Endothelial cell of umbilical vein (primary cell): Measurements from ENCODE around the gene TBC1D10A. TPM values are rescaled to one million over a fixed set of nuclear protein-coding genes. Genes with fewer than 3 reads are reported as not detected.

Experiments
- BruUV-seq: library from RNA; stranded (reverse); fragments of 400-500 nt; replicated peaks from 2 replicates; lab custom pipeline; 2021; lab: Mats Ljungman, UMichigan
- CTCF ChIA-PET: fragments of 300-600, 350-600 bp; sonication (Branson Sonifier 250); formaldehyde crosslinking; loops from one replicate; lab custom pipeline; 2021; ENCODE audit warnings: antibody characterized with exemption, inconsistent platforms; lab: Charles Lee
- POLR2A ChIA-PET: fragments of 300-600, 350-600 bp; sonication (Branson Sonifier 250); formaldehyde crosslinking; loops from one replicate; lab custom pipeline; 2021; ENCODE audit warnings: antibody characterized with exemption, inconsistent platforms; lab: Charles Lee
- DNase-seq: peaks from one replicate; pipeline ENCODE4 v3.0.0-alpha.2; 2011; ENCODE audit warnings: low read depth, low spot score
- FAIRE-seq: peaks from 2 replicates; lab custom pipeline; 2011; peaks lifted over from hg19 to GRCh38; lab: Jason Lieb, UNC
- H2AFZ ChIP-seq: 2 replicates; pipeline ENCODE4 v1.6.0; 2012; ENCODE audit warnings: low read depth, low read length, control low read depth, inconsistent platforms
- H3K27ac ChIP-seq: 2 replicates; pipeline ENCODE4 v1.5.1; 2011; ENCODE audit warnings: low read depth, mild to moderate bottlenecking, control low read depth, low read length, moderate library complexity; ENCODE audit not compliant: insufficient read depth
- H3K27me3 ChIP-seq, 2 experiments: 2 replicates each; pipeline versions ENCODE4 v1.6.0 to v1.6.1; 2011; ENCODE audit warnings: low read length in 2 of 2, mixed read lengths in 1 of 2; ENCODE audit not compliant: control insufficient read depth in 2 of 2, insufficient read depth in 2 of 2
- H3K36me3 ChIP-seq, 2 experiments: 2 replicates in 1 of 2; 3 replicates in 1 of 2; pipeline ENCODE4 v1.5.1; 2011; ENCODE audit warnings: low read length in 2 of 2, mild to moderate bottlenecking in 1 of 2, moderate library complexity in 1 of 2; ENCODE audit not compliant: control insufficient read depth in 2 of 2, insufficient read depth in 2 of 2; ENCODE audit errors: extremely low read depth in 1 of 2
- H3K4me1 ChIP-seq: 3 replicates; pipeline ENCODE4 v1.5.1; 2011; ENCODE audit warnings: mild to moderate bottlenecking, low read length; ENCODE audit not compliant: control insufficient read depth, insufficient read depth; ENCODE audit errors: extremely low read depth
- H3K4me2 ChIP-seq: 2 replicates; pipeline ENCODE4 v1.6.1; 2011; ENCODE audit warnings: low read length, control low read depth, mixed read lengths; ENCODE audit not compliant: insufficient read depth
- H3K4me3 ChIP-seq, 3 experiments: fragments of 200-600 bp in 1 of 3; sonication (generic), shearing (Covaris generic) in 1 of 3; replicated peaks in 1 of 3; 2 replicates each; pipeline ENCODE4 v1.5.1; 2011 to 2016; ENCODE audit warnings: control low read depth in 3 of 3, low read length in 3 of 3, mild to moderate bottlenecking in 2 of 3, inconsistent platforms in 1 of 3, low read depth in 1 of 3, moderate library complexity in 1 of 3; ENCODE audit not compliant: insufficient read depth in 1 of 3
- H3K79me2 ChIP-seq: 2 replicates; pipeline ENCODE4 v1.6.0; 2012; ENCODE audit warnings: low read length, inconsistent platforms; ENCODE audit not compliant: control insufficient read depth, insufficient read depth
- H3K9ac ChIP-seq: replicated peaks from 2 replicates; pipeline ENCODE3; 2011; ENCODE audit warnings: low read length, control low read depth; ENCODE audit not compliant: insufficient read depth; ENCODE audit errors: extremely low read depth
- H3K9me1 ChIP-seq: replicated peaks from 3 replicates; pipeline ENCODE4 v1.6.0; 2011; ENCODE audit warnings: mild to moderate bottlenecking, low read length; ENCODE audit not compliant: control insufficient read depth, insufficient read depth; ENCODE audit errors: extremely low read depth
- H3K9me3 ChIP-seq: replicated peaks from 2 replicates; pipeline ENCODE4 v1.5.1; 2012; ENCODE audit warnings: low read length, inconsistent platforms; ENCODE audit not compliant: control insufficient read depth, insufficient read depth
- H4K20me1 ChIP-seq: replicated peaks from 2 replicates; pipeline ENCODE3; 2011; ENCODE audit warnings: mild to moderate bottlenecking, low read length; ENCODE audit not compliant: control insufficient read depth, insufficient read depth; ENCODE audit errors: extremely low read depth
- CTCF ChIP-seq, 2 donors: IDR thresholded peaks; 1 replicate in 1 of 2; 2 replicates in 1 of 2; pipeline ENCODE4 v1.5.1; 2011; ENCODE audit warnings: low read length in 2 of 2, mild to moderate bottlenecking in 2 of 2, moderate library complexity in 2 of 2, control low read depth in 1 of 2, inconsistent platforms in 1 of 2, low read depth in 1 of 2; ENCODE audit not compliant: insufficient read depth in 1 of 2; ENCODE audit errors: extremely low read depth in 1 of 2
- EZH2 ChIP-seq: IDR thresholded peaks from 2 replicates; pipeline ENCODE4 v1.6.1; 2012; ENCODE audit warnings: borderline replicate concordance, low read depth, mild to moderate bottlenecking, moderate library complexity, low read length, inconsistent platforms; ENCODE audit not compliant: severe bottlenecking
- FOS ChIP-seq: IDR thresholded peaks from 2 replicates; pipeline ENCODE4 v1.6.1; 2011; ENCODE audit warnings: mild to moderate bottlenecking, low read length, moderate library complexity, borderline replicate concordance; ENCODE audit not compliant: insufficient read depth
- GATA2 ChIP-seq: IDR thresholded peaks from 2 replicates; pipeline ENCODE4 v1.7.0; 2011; ENCODE audit warnings: low read depth, mild to moderate bottlenecking, moderate library complexity, mixed read lengths, low read length; ENCODE audit not compliant: insufficient read length, insufficient read depth
- JUN ChIP-seq: IDR thresholded peaks from 2 replicates; pipeline ENCODE4 v1.6.1; 2011; ENCODE audit warnings: borderline replicate concordance, low read depth; ENCODE audit not compliant: insufficient read length, insufficient read depth
- MAX ChIP-seq: IDR thresholded peaks from 2 replicates; pipeline ENCODE4 v1.6.1; 2011; ENCODE audit not compliant: insufficient read depth, insufficient read length
- MYC ChIP-seq: IDR thresholded peaks from one replicate; pipeline ENCODE4 v1.6.1; 2011; ENCODE audit warnings: mild to moderate bottlenecking, low read depth, low read length
- POLR2A ChIP-seq: IDR thresholded peaks from 2 replicates; pipeline ENCODE4 v1.6.1; 2012; ENCODE audit warnings: low read depth, mild to moderate bottlenecking, control low read depth, low read length
- POLR2AphosphoS5 ChIP-seq: IDR thresholded peaks from 2 replicates; pipeline ENCODE4 v1.6.1; 2012; ENCODE audit warnings: low read depth, mild to moderate bottlenecking, control low read depth, low read length, moderate library complexity; ENCODE audit not compliant: insufficient read depth
- dilution Hi-C: fragments of 300-500 bp; cut with MboI; formaldehyde crosslinking; loops from one replicate; pipeline ENCODE4 v1.15.0; 2019; ENCODE audit warnings: low sequenced_read_pairs; ENCODE audit not compliant: extremely low pct_ligation_motif_present
- intact Hi-C: fragments of 100-400 bp; cut with micrococcal nuclease; formaldehyde crosslinking; loops from one replicate; pipeline ENCODE4 v1.10.0; 2022
- polyA plus RNA-seq, 4 experiments: library from polyadenylated mRNA; depleted of rRNA in 3 of 4; stranded (reverse) in 3 of 4; unstranded in 1 of 4; fragments of >200 nt; gene quantifications; 2 replicates each; pipeline versions ENCODE4 v1.2.1 to v1.2.3, GENCODE V29; 2011 to 2012; ENCODE audit warnings: missing spikeins in 1 of 4
- total RNA-seq: library from RNA; stranded (reverse); gene quantifications from 2 replicates; pipeline ENCODE4 v1.2.3, GENCODE V29; 2021

Gene TBC1D10A
- total and polyA plus RNA-seq, 2 donors (not counting 3 experiments of a cell fraction or from before 2014, with no cell fraction given) = 10.0 to 11.9 TPM

GRCh38 chr22:30265823-30266444, 60.8 kb downstream of the TBC1D10A start:
- DNase-seq (no peak), FAIRE-seq (no peak)
- Histone ChIP-seq H2AFZ (no peak overlapping the region), H3K4me2 (no peak overlapping the region), H3K4me1 (peaks cover 6% of the 10 kb centered on the region), H3K4me3 (no peak overlapping the region), H3K27me3 (no peaks in the 10 kb centered on the region), H3K9me1 (no peaks in the 10 kb centered on the region), H3K27ac (no peak overlapping the region), H3K9me3 (no peaks in the 10 kb centered on the region), H3K9ac (no peak overlapping the region), H4K20me1 (no peaks in the 10 kb centered on the region), H3K36me3 (no peaks in the 10 kb centered on the region), H3K79me2 (no peaks in the 10 kb centered on the region)
- intact Hi-C loops = no loop called here
- CTCF ChIA-PET = interaction anchor here (0.8 to 4.3 kb wide), 5 partner anchors 10 to 121 kb away, joined by 3 to 37 read pairs (median 11); partner anchors contain the start of genes CCDC157, RNF215, SF3A1 and TBC1D10A
- TF ChIP-seq GATA2 (no peak), FOS (no peak), EZH2 (no peak), MAX (no peak), CTCF (IDR thresholded peaks at IDR 0.05; ENCODE audit: extremely low read depth in 1 of 2, insufficient read depth in 1 of 2, low read depth in 1 of 2, low read length in 2 of 2) (no peak), POLR2AphosphoS5 (no peak), JUN (no peak), MYC (no peak), POLR2A (no peak)
- BruUV-seq = no TSS peak
- POLR2A ChIA-PET = no interaction called here
- dilution Hi-C loops = no loop called here
